ENCODE results near the gene PRPS2. TPM values are rescaled to one million over a fixed set of nuclear protein-coding genes. Genes with fewer than 3 reads are reported as not detected.
A peak's percentile ranks its signal among the peaks of the same experiment; 100 is the strongest.

PRPS2 gene
- total RNA-seq, 1 donor = 30.2 TPM

- H3K4me3 ChIP-seq (ENCODE audit: low read depth, low read length) = no peak overlapping the region
- TF ChIP-seq CTCF (IDR thresholded peaks at IDR 0.05; ENCODE audit: insufficient read depth, low read depth, low read length) = no peak
- peak; percentile 41 for DNase-seq (ENCODE audit: low read depth)
Measured at GRCh38 chrX:12804655-12805054, 13.4 kb downstream of the PRPS2 start.

GRCh38 chrX:12805333-12805732 is 14.1 kb downstream of the PRPS2 start:
- DNase-seq (ENCODE audit: low read depth) = no peak
- TF ChIP-seq CTCF (IDR thresholded peaks at IDR 0.05; ENCODE audit: insufficient read depth, low read depth, low read length) = no peak
- H3K4me3 ChIP-seq (ENCODE audit: low read depth, low read length) = no peak overlapping the region

DNA sequence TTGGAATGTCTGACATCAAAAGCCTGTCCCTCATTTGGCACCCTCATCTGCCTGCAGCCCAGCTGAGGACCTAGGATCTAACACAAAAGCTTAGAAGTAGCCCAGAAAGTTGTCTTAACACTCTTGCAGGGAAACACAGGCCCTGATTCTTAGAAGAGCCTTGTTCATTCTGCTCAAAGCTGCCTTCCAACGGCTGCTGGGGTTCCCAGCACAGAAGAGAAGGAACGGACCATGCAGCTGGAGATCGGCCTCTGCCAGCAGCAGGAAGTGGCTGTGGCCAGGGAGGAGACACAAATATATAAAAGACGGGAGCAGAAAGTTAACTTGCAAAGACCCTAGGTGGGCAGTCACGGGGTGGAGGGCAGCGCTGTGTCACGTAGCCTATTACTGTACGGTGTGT is 20.4 kb downstream of the PRPS2 start:
- H3K4me3 ChIP-seq (ENCODE audit: low read depth, low read length) = no peak overlapping the region
- DNase-seq (ENCODE audit: low read depth) = no peak
- TF ChIP-seq CTCF (IDR thresholded peaks at IDR 0.05; ENCODE audit: insufficient read depth, low read depth, low read length) = no peak

GRCh38 chrX:12814420-12814819 is 23.2 kb downstream of the PRPS2 start:
- peak; percentile 59 for DNase-seq (ENCODE audit: low read depth)
- peak; percentile 59 for TF ChIP-seq CTCF (IDR thresholded peaks at IDR 0.05; ENCODE audit: insufficient read depth, low read depth, low read length)
- no peak overlapping the region for H3K4me3 ChIP-seq (ENCODE audit: low read depth, low read length)

GRCh38 chrX:12817528-12817927 is 26.3 kb downstream of the PRPS2 start:
- H3K4me3 ChIP-seq (ENCODE audit: low read depth, low read length) = no peak overlapping the region
- no peak for DNase-seq (ENCODE audit: low read depth)
- TF ChIP-seq CTCF (IDR thresholded peaks at IDR 0.05; ENCODE audit: insufficient read depth, low read depth, low read length) = no peak

- H3K4me3 ChIP-seq (ENCODE audit: low read depth, low read length) = no peak overlapping the region
- DNase-seq (ENCODE audit: low read depth) = peak; percentile 10
- no peak for TF ChIP-seq CTCF (IDR thresholded peaks at IDR 0.05; ENCODE audit: insufficient read depth, low read depth, low read length)
Measured at GRCh38 chrX:12819222-12819621, 28.0 kb downstream of the PRPS2 start.

DNA sequence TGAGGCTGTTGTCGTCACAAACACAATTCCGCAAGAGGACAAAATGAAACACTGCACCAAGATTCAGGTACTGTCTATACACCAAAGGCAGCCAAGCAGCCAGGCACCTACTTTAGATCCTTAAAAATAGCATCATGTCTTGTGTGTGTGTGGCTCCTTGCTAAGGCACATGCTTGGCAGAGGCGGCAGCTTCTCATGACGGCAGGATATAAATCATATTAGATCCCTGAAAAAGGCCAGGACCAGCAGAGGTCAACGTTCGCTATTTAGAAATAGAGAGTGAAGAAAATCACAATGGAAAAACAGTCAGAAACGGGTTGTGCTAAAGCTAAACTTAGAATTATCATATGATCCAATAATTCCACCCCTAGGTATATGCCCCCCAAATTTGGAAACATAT is 29.5 kb downstream of the PRPS2 start:
- no peak for TF ChIP-seq CTCF (IDR thresholded peaks at IDR 0.05; ENCODE audit: insufficient read depth, low read depth, low read length)

More for the DNA sequence above, 29.5 kb downstream of the PRPS2 start:
- no peak for DNase-seq (ENCODE audit: low read depth)
- H3K4me3 ChIP-seq (ENCODE audit: low read depth, low read length) = no peak overlapping the region
